B cell (primary cell): ENCODE results near the gene APBA2.

Source experiments
- CTCF ChIP-seq: fragments of 200-600 bp; IDR thresholded peaks from one replicate; pipeline ENCODE4 v1.8.0; 2022; ENCODE audit warnings: antibody characterized with exemption, mild to moderate bottlenecking
- EZH2 ChIP-seq: IDR thresholded peaks from 2 replicates; pipeline ENCODE4 v1.6.1; 2012; ENCODE audit warnings: borderline replicate concordance, low read depth, mild to moderate bottlenecking, moderate library complexity, low read length; ENCODE audit not compliant: insufficient read depth, poor library complexity, severe bottlenecking

- TF ChIP-seq CTCF (no peak), EZH2 (no peak)
Measured at GRCh38 chr15:29143293-29143692, 257.5 kb downstream of the APBA2 start.
